Measurements from ENCODE around the gene BCAS1.
"Not testable (repeated sequence)": the region's sequence is repeated elsewhere in the genome, so short reads cannot be mapped to it uniquely, and the experiment has no call there.

BCAS1 gene

GRCh38 chr20:53984356-53985149 is 85.8 kb downstream of the BCAS1 start:
- DNase-seq (ENCODE audit: low read depth) = peak; percentile 40

- DNase-seq (ENCODE audit: low read depth) = no peak
These were observed 87.0 kb downstream of the BCAS1 start for GRCh38 chr20:53983401-53983800.

GRCh38 chr20:53982624-53983023 is 87.8 kb downstream of the BCAS1 start:
- no peak for DNase-seq (ENCODE audit: low read depth)

GRCh38 chr20:53981752-53982437 is 88.5 kb downstream of the BCAS1 start:
- DNase-seq (ENCODE audit: low read depth) = no peak

GRCh38 chr20:53981130-53981529 is 89.3 kb downstream of the BCAS1 start:
- DNase-seq (ENCODE audit: low read depth) = no peak

GRCh38 chr20:53980031-53980465 is 90.3 kb downstream of the BCAS1 start:
- DNase-seq (ENCODE audit: low read depth) = no peak

- DNase-seq (ENCODE audit: low read depth) = no peak
These were observed 91.9 kb downstream of the BCAS1 start for GRCh38 chr20:53978497-53978896.

- DNase-seq (ENCODE audit: low read depth) = no peak
These were observed 93.0 kb downstream of the BCAS1 start for GRCh38 chr20:53977391-53977790.

GRCh38 chr20:53975761-53976160 is 94.6 kb downstream of the BCAS1 start:
- DNase-seq (ENCODE audit: low read depth) = no peak

GRCh38 chr20:53974785-53975555 is 95.4 kb downstream of the BCAS1 start:
- no peak for DNase-seq (ENCODE audit: low read depth)

GRCh38 chr20:53973882-53974281 is 96.5 kb downstream of the BCAS1 start:
- not testable (repeated sequence) for DNase-seq (ENCODE audit: low read depth)

GRCh38 chr20:53972179-53972578 is 98.2 kb downstream of the BCAS1 start:
- DNase-seq (ENCODE audit: low read depth) = no peak

- no peak for DNase-seq (ENCODE audit: low read depth)
These were observed 99.2 kb downstream of the BCAS1 start for GRCh38 chr20:53971096-53971683.

GRCh38 chr20:53970232-53970631 is 100.2 kb downstream of the BCAS1 start:
- DNase-seq (ENCODE audit: low read depth) = no peak

GRCh38 chr20:53967527-53967926 is 102.9 kb downstream of the BCAS1 start:
- DNase-seq (ENCODE audit: low read depth) = no peak

- no peak for DNase-seq (ENCODE audit: low read depth)
These were observed 103.5 kb downstream of the BCAS1 start for GRCh38 chr20:53966774-53967398.

- DNase-seq (ENCODE audit: low read depth) = no peak
These were observed 105.7 kb downstream of the BCAS1 start for GRCh38 chr20:53964501-53965253.

GRCh38 chr20:53964067-53964466 is 106.3 kb downstream of the BCAS1 start:
- DNase-seq (ENCODE audit: low read depth) = no peak

- no peak for DNase-seq (ENCODE audit: low read depth)
These were observed 106.8 kb downstream of the BCAS1 start for GRCh38 chr20:53963635-53964034.

- no peak for DNase-seq (ENCODE audit: low read depth)
These were observed 108.0 kb downstream of the BCAS1 start for GRCh38 chr20:53962388-53962787.

- DNase-seq (ENCODE audit: low read depth) = no peak
These were observed 108.9 kb downstream of the BCAS1 start for GRCh38 chr20:53961527-53961926.
